AG04450 (cell line): Measurements from ENCODE around the gene SMIM45.

Source experiments
- CTCF ChIA-PET: fragments of 300-600, 350-600 bp; formaldehyde crosslinking; extraction: SDS; loops from one replicate; lab custom pipeline; 2022; ENCODE audit warnings: antibody characterized with exemption, inconsistent platforms; lab: Charles Lee
- POLR2A ChIA-PET: fragments of 350-600 bp; formaldehyde crosslinking; extraction: SDS; loops from one replicate; lab custom pipeline; 2021; ENCODE audit warnings: antibody characterized with exemption, inconsistent platforms; lab: Yijun Ruan, JAX
- DNase-seq: peaks from one replicate; pipeline ENCODE4 v3.0.0-alpha.2; 2011; ENCODE audit warnings: low read depth, low spot score
- H3K27ac ChIP-seq: one replicate; pipeline ENCODE4 v1.5.1; 2012; ENCODE audit warnings: low read depth, low read length, control low read depth
- H3K27me3 ChIP-seq: one replicate; pipeline ENCODE4 v1.6.0; 2012; ENCODE audit warnings: low read length; ENCODE audit not compliant: control insufficient read depth, insufficient read depth
- H3K4me3 ChIP-seq: 2 replicates; pipeline ENCODE4 v1.5.1; 2011; ENCODE audit warnings: mild to moderate bottlenecking, low read depth, low read length, control low read depth
- H3K9me3 ChIP-seq: 2 replicates; pipeline ENCODE4 v1.5.1; 2012; ENCODE audit warnings: low read length; ENCODE audit not compliant: control insufficient read depth, insufficient read depth
- TF ChIP-seq, protein P1 (sequence below): IDR thresholded peaks from 2 replicates; pipeline ENCODE4 v1.5.1; 2011; ENCODE audit warnings: low read depth, low read length, control low read depth, inconsistent platforms

Gene SMIM45

DNA sequence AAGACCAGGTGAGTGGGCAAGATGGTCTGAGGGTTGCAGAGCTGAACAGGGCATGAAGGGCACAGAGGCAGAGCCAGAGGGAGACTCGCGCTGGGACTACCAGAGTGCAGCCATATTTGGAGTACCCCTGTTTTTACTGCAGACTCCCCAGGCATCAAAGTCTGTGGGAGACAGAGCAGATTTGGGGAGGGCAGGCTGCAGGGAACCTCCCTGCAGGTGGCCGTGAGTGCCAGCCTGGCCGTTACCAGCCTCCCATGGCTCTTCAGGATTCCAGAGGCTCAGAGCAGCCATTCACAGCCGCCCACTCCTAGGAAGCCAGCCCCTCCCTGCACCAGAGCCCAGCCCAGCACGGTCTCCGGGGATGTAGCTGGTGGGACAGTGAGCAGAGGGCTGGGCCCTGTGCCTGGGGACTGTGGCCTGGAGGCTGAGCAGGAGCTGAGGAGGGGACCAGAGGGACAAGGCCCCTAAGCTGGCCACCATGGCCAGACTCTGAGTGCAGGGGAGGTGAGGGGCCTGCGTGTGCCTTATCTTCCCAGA is 17.2 kb downstream of the SMIM45 start, which contains the start of gene SEPTIN3:
TSS of gene SEPTIN3 (plus strand) at position 334 of the 537 bp plus-strand sequence. CDS start 2,050 bp downstream, outside the sequence.
- TF ChIP-seq, protein P1, sequence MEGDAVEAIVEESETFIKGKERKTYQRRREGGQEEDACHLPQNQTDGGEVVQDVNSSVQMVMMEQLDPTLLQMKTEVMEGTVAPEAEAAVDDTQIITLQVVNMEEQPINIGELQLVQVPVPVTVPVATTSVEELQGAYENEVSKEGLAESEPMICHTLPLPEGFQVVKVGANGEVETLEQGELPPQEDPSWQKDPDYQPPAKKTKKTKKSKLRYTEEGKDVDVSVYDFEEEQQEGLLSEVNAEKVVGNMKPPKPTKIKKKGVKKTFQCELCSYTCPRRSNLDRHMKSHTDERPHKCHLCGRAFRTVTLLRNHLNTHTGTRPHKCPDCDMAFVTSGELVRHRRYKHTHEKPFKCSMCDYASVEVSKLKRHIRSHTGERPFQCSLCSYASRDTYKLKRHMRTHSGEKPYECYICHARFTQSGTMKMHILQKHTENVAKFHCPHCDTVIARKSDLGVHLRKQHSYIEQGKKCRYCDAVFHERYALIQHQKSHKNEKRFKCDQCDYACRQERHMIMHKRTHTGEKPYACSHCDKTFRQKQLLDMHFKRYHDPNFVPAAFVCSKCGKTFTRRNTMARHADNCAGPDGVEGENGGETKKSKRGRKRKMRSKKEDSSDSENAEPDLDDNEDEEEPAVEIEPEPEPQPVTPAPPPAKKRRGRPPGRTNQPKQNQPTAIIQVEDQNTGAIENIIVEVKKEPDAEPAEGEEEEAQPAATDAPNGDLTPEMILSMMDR = no peak
- ChIA-PET CTCF (interaction anchor here (0.5 to 1.3 kb wide), 4 partner anchors 15 to 476 kb away, joined by 3 to 4 read pairs (median 3); no protein-coding TSS in a partner anchor), POLR2A (interaction anchor here (0.6 kb wide), 1 partner anchor 78 kb away, joined by 10 read pairs; no protein-coding TSS in a partner anchor)
- no peaks in the 10 kb centered on the region; the same call in 1 of the 2 replicates for H3K9me3 ChIP-seq
- H3K27ac ChIP-seq = no peak within 1 kb of the TSS
- H3K27me3 ChIP-seq = peaks cover 24% of the 10 kb centered on the region
- no peak within 1 kb of the TSS for H3K4me3 ChIP-seq
- no peak for DNase-seq

DNA sequence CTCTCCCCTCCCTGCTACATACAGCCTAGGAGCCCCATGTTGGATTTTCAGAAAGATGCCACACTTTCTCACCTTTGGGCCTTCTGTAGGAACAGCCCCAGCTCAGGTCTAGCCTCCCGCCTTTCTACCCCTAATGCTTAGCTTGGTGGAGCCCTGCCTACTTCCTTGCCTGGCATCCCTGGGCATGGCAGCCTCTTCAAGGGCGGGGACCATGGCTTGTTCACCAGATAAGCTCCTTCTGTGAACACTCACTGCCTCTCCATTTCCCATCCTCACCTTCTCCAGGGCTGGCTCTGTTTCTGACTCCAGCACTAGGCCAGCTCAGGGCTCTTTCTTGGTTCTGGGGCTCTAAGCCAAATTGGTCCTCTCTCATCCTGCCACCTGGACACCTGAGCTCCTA is 18.7 kb downstream of the SMIM45 start:
- ChIA-PET CTCF (no interaction called here), POLR2A (no interaction called here)
- no peak for DNase-seq
- Histone ChIP-seq H3K27ac (no peak overlapping the region), H3K9me3 (no peaks in the 10 kb centered on the region; the same call in 1 of the 2 replicates), H3K27me3 (peaks cover 32% of the 10 kb centered on the region), H3K4me3 (no peak overlapping the region)
- TF ChIP-seq, protein P1 = no peak

DNA sequence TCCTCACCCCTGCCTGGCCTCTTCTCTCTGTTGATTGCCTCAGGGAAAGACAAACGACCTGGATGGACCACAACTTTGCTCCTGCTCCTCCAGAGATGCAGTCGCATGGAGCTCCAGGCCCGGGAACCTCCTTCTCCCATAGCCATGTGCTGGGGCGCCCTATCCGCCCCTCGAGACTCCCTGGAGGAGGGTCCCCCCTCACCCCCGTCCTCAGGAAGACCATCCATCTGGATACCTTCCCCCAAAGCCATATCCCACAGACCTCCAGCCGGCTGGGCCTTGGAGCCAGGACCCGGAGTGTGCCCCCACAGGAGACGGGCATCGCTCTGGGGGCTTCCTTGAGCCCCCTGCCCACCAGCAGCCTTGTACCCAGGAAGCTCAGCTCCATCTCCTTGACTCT is 19.5 kb downstream of the SMIM45 start:
- no peak overlapping the region for H3K27ac ChIP-seq
- ChIA-PET CTCF (no interaction called here), POLR2A (interaction anchor here (0.5 kb wide), 1 partner anchor 47 kb away, joined by 4 read pairs; no protein-coding TSS in a partner anchor)
- no peak overlapping the region for H3K4me3 ChIP-seq
- peaks cover 41% of the 10 kb centered on the region for H3K27me3 ChIP-seq
- TF ChIP-seq, protein P1 = no peak
- H3K9me3 ChIP-seq = no peaks in the 10 kb centered on the region; the same call in 1 of the 2 replicates
- no peak for DNase-seq

DNA sequence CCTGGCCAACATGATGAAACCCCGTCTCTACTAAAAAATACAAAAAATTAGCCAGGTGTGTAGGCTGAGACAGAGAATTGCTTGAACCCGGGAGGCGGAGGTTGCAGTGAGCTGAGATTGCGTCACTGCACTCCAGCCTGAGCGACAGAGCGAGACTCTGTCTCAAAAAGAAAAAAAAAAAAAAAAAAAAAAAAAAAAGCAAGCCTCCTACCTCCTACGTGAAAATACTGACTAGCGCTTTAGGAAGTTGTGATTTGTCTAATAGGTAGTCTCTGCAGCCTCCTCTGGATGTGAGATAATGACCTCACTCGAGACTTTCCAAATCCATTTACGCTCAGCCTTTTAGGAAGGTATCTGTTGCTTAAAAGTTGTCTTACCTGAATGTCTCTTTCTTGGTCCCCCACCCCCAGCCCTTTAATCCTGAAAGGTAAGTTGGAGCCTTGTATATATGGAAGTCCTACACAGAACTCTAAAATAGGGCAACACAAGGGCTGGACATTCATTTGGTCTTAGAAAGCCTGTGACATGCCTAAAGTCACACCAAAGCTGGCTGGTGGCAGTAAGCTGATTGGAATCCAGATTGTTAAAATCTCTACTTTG is 22.8 kb downstream of the SMIM45 start:
- DNase-seq = no peak
- TF ChIP-seq, protein P1 = no peak
- H3K27me3 ChIP-seq = peaks cover 61% of the 10 kb centered on the region
- no peaks in the 10 kb centered on the region; the same call in 1 of the 2 replicates for H3K9me3 ChIP-seq
- CTCF ChIA-PET = no interaction called here
- POLR2A ChIA-PET = interaction anchor here (1.2 kb wide), 1 partner anchor 28 kb away, joined by 4 read pairs; the partner anchor contains the start of gene CENPM
- H3K27ac ChIP-seq = no peak overlapping the region
- H3K4me3 ChIP-seq = no peak overlapping the region
